KOPT-K1 (cell line): Measurements from ENCODE around the gene TPBGL.

ENCODE experiments used
- H3K27ac ChIP-seq: fragments of 200-600 bp; sonication (generic); 2 replicates; pipeline ENCODE4 v1.5.1; 2016; ENCODE audit warnings: antibody characterized with exemption, mild to moderate bottlenecking, low read depth, low read length; ENCODE audit not compliant: poor library complexity, severe bottlenecking
- H3K36me3 ChIP-seq: fragments of 200-600 bp; sonication (generic); 2 replicates; pipeline ENCODE4 v1.5.1; 2017; ENCODE audit warnings: antibody characterized with exemption, mild to moderate bottlenecking, low read length, moderate library complexity; ENCODE audit not compliant: insufficient read depth
- H3K9me3 ChIP-seq: fragments of 200-600 bp; sonication (generic); 2 replicates; pipeline ENCODE4 v1.5.1; 2017; ENCODE audit warnings: antibody characterized with exemption, low read length, mild to moderate bottlenecking; ENCODE audit not compliant: insufficient read depth, poor library complexity, severe bottlenecking

The TPBGL gene

DNA sequence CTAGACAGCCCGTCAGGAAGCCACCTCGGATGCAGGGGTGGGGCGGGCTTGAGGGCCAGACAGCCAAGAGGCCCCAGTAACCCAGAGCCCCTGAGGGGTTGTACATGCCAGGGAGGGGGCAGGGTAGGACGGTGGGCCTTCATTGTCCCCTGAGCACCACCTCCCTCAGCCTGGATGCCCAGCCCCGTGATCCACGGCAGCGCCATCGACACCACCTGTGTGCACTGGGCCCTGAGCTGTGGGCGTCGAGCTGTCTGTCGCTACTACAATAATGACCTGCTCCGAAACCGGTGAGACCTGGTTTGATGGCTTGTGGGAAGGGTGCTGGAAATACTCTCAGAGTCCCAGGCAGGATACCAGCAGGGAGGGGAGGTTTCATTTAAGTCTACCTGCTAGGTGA lies 37.4 kb upstream of the TPBGL start:
- no peak overlapping the region for H3K27ac ChIP-seq
- H3K9me3 ChIP-seq = no peaks in the 10 kb centered on the region
- H3K36me3 ChIP-seq = no peaks in the 10 kb centered on the region

GRCh38 chr11:75203641-75204011 lies 36.9 kb upstream of the TPBGL start:
- Histone ChIP-seq H3K9me3 (no peaks in the 10 kb centered on the region), H3K27ac (no peak overlapping the region), H3K36me3 (no peaks in the 10 kb centered on the region)

GRCh38 chr11:75204012-75204674 lies 36.4 kb upstream of the TPBGL start:
- no peaks in the 10 kb centered on the region for H3K36me3 ChIP-seq
- no peaks in the 10 kb centered on the region for H3K9me3 ChIP-seq
- H3K27ac ChIP-seq = no peak overlapping the region

GRCh38 chr11:75204685-75205563 lies 35.6 kb upstream of the TPBGL start:
- Histone ChIP-seq H3K36me3 (no peaks in the 10 kb centered on the region), H3K9me3 (no peaks in the 10 kb centered on the region)

GRCh38 chr11:75205564-75206020 lies 35.0 kb upstream of the TPBGL start:
- H3K36me3 ChIP-seq = no peaks in the 10 kb centered on the region
- no peaks in the 10 kb centered on the region for H3K9me3 ChIP-seq
- no peak overlapping the region for H3K27ac ChIP-seq

More at GRCh38 chr11:75204685-75205563, 35.6 kb upstream of the TPBGL start:
- H3K27ac ChIP-seq = no peak overlapping the region

GRCh38 chr11:75208446-75208845 lies 32.1 kb upstream of the TPBGL start:
- no peaks in the 10 kb centered on the region for H3K36me3 ChIP-seq
- no peaks in the 10 kb centered on the region for H3K9me3 ChIP-seq
- H3K27ac ChIP-seq = no peak overlapping the region

GRCh38 chr11:75212411-75212810 lies 28.2 kb upstream of the TPBGL start:
- Histone ChIP-seq H3K9me3 (no peaks in the 10 kb centered on the region), H3K27ac (no peak overlapping the region), H3K36me3 (no peaks in the 10 kb centered on the region)

DNA sequence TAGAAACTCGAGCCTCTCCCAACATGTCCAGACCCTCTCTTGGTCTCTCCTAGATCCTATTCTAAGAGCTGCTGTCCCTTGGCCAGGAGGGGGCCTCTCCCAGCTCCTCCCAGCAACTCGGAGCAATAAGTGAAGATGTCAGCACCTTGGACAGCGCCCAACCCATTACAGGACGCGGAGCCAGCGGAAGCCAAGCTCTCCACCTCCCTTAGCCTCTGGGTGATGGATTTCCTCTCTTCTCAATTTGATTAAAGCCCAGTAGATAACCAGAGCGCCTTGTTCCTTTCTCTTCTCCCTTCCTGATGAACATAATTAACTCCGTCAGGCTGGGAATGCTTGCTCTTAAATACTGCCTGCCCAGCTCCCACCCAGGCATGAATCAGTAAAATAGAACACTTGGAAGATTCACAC lies 26.2 kb upstream of the TPBGL start:
- Histone ChIP-seq H3K36me3 (no peaks in the 10 kb centered on the region), H3K27ac (no peak overlapping the region), H3K9me3 (no peaks in the 10 kb centered on the region)

DNA sequence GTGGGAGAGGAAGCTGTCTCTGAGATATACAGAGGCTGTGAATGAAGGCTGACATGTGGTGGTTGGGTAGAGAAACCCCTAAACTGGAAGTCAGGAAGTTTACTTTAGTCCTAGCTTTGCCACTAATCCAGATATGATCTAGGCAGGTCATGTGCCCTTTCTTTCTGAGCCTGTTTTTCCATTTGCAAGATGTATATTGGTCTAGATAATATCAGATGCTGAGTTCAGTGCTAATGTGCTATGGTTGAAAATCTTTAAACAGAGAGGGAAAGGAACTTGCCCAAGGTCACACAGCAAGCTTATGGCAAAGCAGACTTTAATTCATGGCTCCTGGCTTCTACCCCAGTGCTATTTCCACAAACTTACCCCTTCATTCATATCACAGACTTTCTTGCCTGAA lies 25.7 kb upstream of the TPBGL start:
- Histone ChIP-seq H3K27ac (no peak overlapping the region), H3K36me3 (no peaks in the 10 kb centered on the region), H3K9me3 (no peaks in the 10 kb centered on the region)

- Histone ChIP-seq H3K36me3 (no peaks in the 10 kb centered on the region), H3K9me3 (no peaks in the 10 kb centered on the region)
Measured at GRCh38 chr11:75219869-75220268, 20.7 kb upstream of the TPBGL start.

GRCh38 chr11:75223954-75224643 lies 16.5 kb upstream of the TPBGL start:
- Histone ChIP-seq H3K36me3 (no peaks in the 10 kb centered on the region), H3K27ac (no peak overlapping the region), H3K9me3 (no peaks in the 10 kb centered on the region)

More at GRCh38 chr11:75219869-75220268, 20.7 kb upstream of the TPBGL start:
- no peak overlapping the region for H3K27ac ChIP-seq

GRCh38 chr11:75225794-75226193 lies 14.8 kb upstream of the TPBGL start:
- Histone ChIP-seq H3K36me3 (no peaks in the 10 kb centered on the region), H3K9me3 (no peaks in the 10 kb centered on the region), H3K27ac (no peak overlapping the region)

GRCh38 chr11:75229466-75229865 lies 11.1 kb upstream of the TPBGL start:
- no peaks in the 10 kb centered on the region for H3K9me3 ChIP-seq
- no peaks in the 10 kb centered on the region for H3K36me3 ChIP-seq
- no peak overlapping the region for H3K27ac ChIP-seq

DNA sequence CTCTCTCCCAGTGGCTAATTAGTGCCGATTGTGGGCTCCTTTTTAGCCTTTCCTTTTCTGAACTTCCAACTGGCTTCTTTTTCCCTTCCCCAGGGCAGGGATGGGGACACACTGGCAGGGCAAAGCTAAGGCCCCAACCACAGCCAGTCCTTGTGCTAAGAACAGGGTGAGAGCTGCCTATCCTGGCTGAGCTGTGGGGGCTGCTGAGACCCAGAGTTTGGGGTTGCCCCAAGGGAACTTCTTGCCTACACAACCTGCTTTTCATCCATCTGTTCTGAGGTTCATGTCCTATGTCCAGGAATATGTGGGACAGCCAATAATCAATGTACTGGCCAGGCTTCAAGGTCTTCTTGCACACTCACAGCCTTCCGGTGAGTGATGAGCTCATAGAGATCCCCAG lies 10.0 kb upstream of the TPBGL start:
- Histone ChIP-seq H3K27ac (no peak overlapping the region), H3K9me3 (no peaks in the 10 kb centered on the region), H3K36me3 (no peaks in the 10 kb centered on the region)

- Histone ChIP-seq H3K27ac (no peak overlapping the region), H3K36me3 (no peaks in the 10 kb centered on the region)
Measured at GRCh38 chr11:75233754-75234172, 6.8 kb upstream of the TPBGL start.

More at GRCh38 chr11:75233754-75234172, 6.8 kb upstream of the TPBGL start:
- H3K9me3 ChIP-seq = no peaks in the 10 kb centered on the region
